ENCODE data around the gene WARS2. TPM values are rescaled to one million over a fixed set of nuclear protein-coding genes. Genes with fewer than 3 reads are reported as not detected.

The WARS2 gene
- total RNA-seq, 1 experiment from 2014 or later: 18.1 TPM

- CTCF ChIA-PET: no interaction called here
- Histone ChIP-seq H3K9ac (ENCODE audit: low read length) (no peak overlapping the region), H2AFZ (ENCODE audit: low read length) (no peak overlapping the region), H3K4me3 (ENCODE audit: low read length) (no peak overlapping the region), H3K27me3 (ENCODE audit: low read length) (no peaks in the 10 kb centered on the region), H4K20me1 (ENCODE audit: low read length) (no peaks in the 10 kb centered on the region), H3F3A (ENCODE audit: low read length, unreplicated experiment) (no peaks in the 10 kb centered on the region), H3K4me2 (ENCODE audit: low read length) (no peak overlapping the region), H3K36me3 (ENCODE audit: low read depth, low read length) (no peaks in the 10 kb centered on the region), H3K9me2 (replicated peaks; ENCODE audit: low read length) (no peaks in the 10 kb centered on the region), H3K79me2 (ENCODE audit: low read length) (no peaks in the 10 kb centered on the region), H3K9me3 (ENCODE audit: low read length) (no peaks in the 10 kb centered on the region), H3K27ac (ENCODE audit: low read length) (no peak overlapping the region), H3K4me1 (ENCODE audit: insufficient read depth, low read length) (peaks cover 10% of the 10 kb centered on the region)
- POLR2A ChIA-PET (ENCODE audit: unreplicated experiment): no interaction called here
- ATAC-seq: no peak
- intact Hi-C loops (cut with micrococcal nuclease): loop anchor here (5.0 kb wide), 2 partner anchors 180 to 270 kb away; no protein-coding TSS in a partner anchor
- BruUV-seq (replicated peaks): no TSS peak
- DNase-seq: no peak
- TF ChIP-seq EZH2 (IDR thresholded peaks at IDR 0.05; ENCODE audit: low read length, unreplicated experiment): no peak
- no peak for TF ChIP-seq EZH2phosphoT487 (IDR thresholded peaks at IDR 0.05; ENCODE audit: borderline replicate concordance, low read length)
- no peak for TF ChIP-seq CTCF (conservative IDR thresholded peaks at IDR 0.05; ENCODE audit: low read depth, low read length)
These were observed 133.1 kb downstream of the WARS2 start for GRCh38 chr1:119007339-119007669.

- DNase-seq (no peak), ATAC-seq (no peak)
- BruUV-seq (replicated peaks): no TSS peak
- no peaks in the 10 kb centered on the region for H3K36me3 ChIP-seq (ENCODE audit: low read depth, low read length)
- no peak overlapping the region for H3K27ac ChIP-seq (ENCODE audit: low read length)
- no peaks in the 10 kb centered on the region for H4K20me1 ChIP-seq (ENCODE audit: low read length)
- intact Hi-C loops (cut with micrococcal nuclease): loop anchor here (5.0 kb wide), 2 partner anchors 179 to 271 kb away; no protein-coding TSS in a partner anchor
- no peak overlapping the region for H3K4me3 ChIP-seq (ENCODE audit: low read length)
- H3F3A ChIP-seq (ENCODE audit: low read length, unreplicated experiment): no peaks in the 10 kb centered on the region
- no peaks in the 10 kb centered on the region for H3K9me3 ChIP-seq (ENCODE audit: low read length)
- peaks cover 15% of the 10 kb centered on the region for H3K4me1 ChIP-seq (ENCODE audit: insufficient read depth, low read length)
- H3K9me2 ChIP-seq (replicated peaks; ENCODE audit: low read length): no peaks in the 10 kb centered on the region
- ChIA-PET CTCF (no interaction called here), POLR2A (ENCODE audit: unreplicated experiment) (no interaction called here)
- no peak for TF ChIP-seq CTCF (conservative IDR thresholded peaks at IDR 0.05; ENCODE audit: low read depth, low read length)
- no peak for TF ChIP-seq EZH2phosphoT487 (IDR thresholded peaks at IDR 0.05; ENCODE audit: borderline replicate concordance, low read length)
- no peak for TF ChIP-seq EZH2 (IDR thresholded peaks at IDR 0.05; ENCODE audit: low read length, unreplicated experiment)
- no peak overlapping the region for H3K4me2 ChIP-seq (ENCODE audit: low read length)
- H3K9ac ChIP-seq (ENCODE audit: low read length): no peak overlapping the region
- no peak overlapping the region for H2AFZ ChIP-seq (ENCODE audit: low read length)
- no peaks in the 10 kb centered on the region for H3K27me3 ChIP-seq (ENCODE audit: low read length)
- no peaks in the 10 kb centered on the region for H3K79me2 ChIP-seq (ENCODE audit: low read length)
These were observed 133.8 kb downstream of the WARS2 start for GRCh38 chr1:119006406-119007279.

Data from PC-3 (cell line).